Measurements from ENCODE around the gene LRRC53. TPM values are rescaled to one million over a fixed set of nuclear protein-coding genes. Genes with fewer than 3 reads are reported as not detected.

The LRRC53 gene
- total and polyA plus RNA-seq, 4 donors = not detected

DNA sequence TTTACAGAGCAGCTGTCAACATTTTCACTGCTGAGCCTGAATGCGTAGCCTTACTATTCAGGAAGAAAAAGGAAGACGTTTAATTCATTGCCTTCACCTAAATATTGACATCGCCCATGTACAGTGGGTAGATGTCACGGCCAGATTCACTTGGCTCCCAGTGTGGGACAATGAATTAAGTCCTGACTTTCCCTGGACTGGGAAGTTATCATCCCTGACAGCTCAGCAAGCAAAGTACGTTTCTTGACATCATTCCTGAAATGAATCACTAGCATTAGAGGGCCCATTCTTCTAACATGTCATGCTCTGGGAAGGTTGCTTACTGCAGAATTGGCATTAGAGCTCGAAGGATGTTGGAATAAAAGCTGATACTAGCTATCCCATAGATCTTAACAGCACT lies 37.8 kb downstream of the LRRC53 start:
- no peak overlapping the region for H3K27ac ChIP-seq (ENCODE audit: low read depth in 1 of 2, low read length in 2 of 2)
- intact Hi-C loops (cut with DNase I) = no loop called here

DNA sequence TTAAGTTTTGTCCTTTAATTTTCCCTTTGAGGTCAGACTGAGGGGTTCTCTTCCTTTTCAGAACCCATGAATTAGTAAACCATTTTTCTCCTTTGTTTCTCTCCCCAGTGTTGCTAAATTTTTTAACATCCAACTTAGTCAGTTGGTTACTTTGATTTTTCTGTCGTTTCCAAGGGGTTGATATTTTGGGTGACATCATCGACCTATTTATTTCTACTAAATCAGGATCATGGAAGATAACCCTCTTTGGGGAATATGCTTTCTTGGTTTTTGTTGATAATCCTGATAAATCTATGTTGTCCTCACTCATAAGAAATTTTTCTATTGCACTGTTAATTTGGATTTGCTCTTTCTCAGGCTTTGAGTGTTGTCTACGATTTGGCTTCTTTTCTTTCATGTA lies 40.9 kb downstream of the LRRC53 start:
- Histone ChIP-seq H3K27ac (ENCODE audit: low read depth in 1 of 2, low read length in 2 of 2) (no peak overlapping the region), H3K27me3 (ENCODE audit: control insufficient read depth in 1 of 2, insufficient read depth in 2 of 2, low read length in 1 of 2) (no peaks in the 10 kb centered on the region), H3K4me3 (ENCODE audit: low read length in 2 of 2) (no peak overlapping the region), H3K9me3 (ENCODE audit: control insufficient read depth, low read length) (no peaks in the 10 kb centered on the region), H3K36me3 (ENCODE audit: control insufficient read depth in 1 of 2, insufficient read depth in 2 of 2, low read length in 1 of 2) (no peaks in the 10 kb centered on the region), H3K4me1 (ENCODE audit: control insufficient read depth in 1 of 2, insufficient read depth in 2 of 2, low read length in 2 of 2) (peaks cover 2 to 3% of the 10 kb centered on the region in 2 donors)
- no peak for DNase-seq
- WGBS, 2 donors = 36 to 43% methylated on average over 3 of the region's 3 CpGs
- no peak for ATAC-seq (ENCODE audit: low FRiP score)
- intact Hi-C loops (cut with DNase I) = no loop called here

More for the DNA sequence above, 37.8 kb downstream of the LRRC53 start:
- H3K4me1 ChIP-seq (ENCODE audit: control insufficient read depth in 1 of 2, insufficient read depth in 2 of 2, low read length in 2 of 2) = peaks cover 2 to 3% of the 10 kb centered on the region in 2 donors
- no peaks in the 10 kb centered on the region for H3K36me3 ChIP-seq (ENCODE audit: control insufficient read depth in 1 of 2, insufficient read depth in 2 of 2, low read length in 1 of 2)
- no peak overlapping the region for H3K4me3 ChIP-seq (ENCODE audit: low read length in 2 of 2)
- no peaks in the 10 kb centered on the region for H3K27me3 ChIP-seq (ENCODE audit: control insufficient read depth in 1 of 2, insufficient read depth in 2 of 2, low read length in 1 of 2)
- no peaks in the 10 kb centered on the region for H3K9me3 ChIP-seq (ENCODE audit: control insufficient read depth, low read length)
- no peak for DNase-seq
- no peak for ATAC-seq (ENCODE audit: low FRiP score)
- 65 to 70% methylated on average over 6 of the region's 6 CpGs for WGBS, 2 donors

GRCh38 chr1:74470936-74471335 lies 41.5 kb downstream of the LRRC53 start:
- ATAC-seq (ENCODE audit: low FRiP score) (peak; percentile 44), DNase-seq (no peak)
- Histone ChIP-seq H3K4me3 (ENCODE audit: low read length in 2 of 2) (no peak overlapping the region), H3K4me1 (ENCODE audit: control insufficient read depth in 1 of 2, insufficient read depth in 2 of 2, low read length in 2 of 2) (peaks cover 2 to 3% of the 10 kb centered on the region in 2 donors), H3K27ac (ENCODE audit: low read depth in 1 of 2, low read length in 2 of 2) (no peak overlapping the region), H3K27me3 (ENCODE audit: control insufficient read depth in 1 of 2, insufficient read depth in 2 of 2, low read length in 1 of 2) (no peaks in the 10 kb centered on the region), H3K36me3 (ENCODE audit: control insufficient read depth in 1 of 2, insufficient read depth in 2 of 2, low read length in 1 of 2) (no peaks in the 10 kb centered on the region), H3K9me3 (ENCODE audit: control insufficient read depth, low read length) (no peaks in the 10 kb centered on the region)
- 2 to 6% methylated on average over 3 of the region's 3 CpGs for WGBS, 2 donors
- intact Hi-C loops (cut with DNase I) = no loop called here

GRCh38 chr1:74470251-74470650 lies 42.2 kb downstream of the LRRC53 start:
- ATAC-seq (ENCODE audit: low FRiP score) (peak; percentile 56), DNase-seq (no peak)
- no peaks in the 10 kb centered on the region for H3K27me3 ChIP-seq (ENCODE audit: control insufficient read depth in 1 of 2, insufficient read depth in 2 of 2, low read length in 1 of 2)
- H3K4me1 ChIP-seq (ENCODE audit: control insufficient read depth in 1 of 2, insufficient read depth in 2 of 2, low read length in 2 of 2) = peaks cover 2% of the 10 kb centered on the region in 2 donors
- no peaks in the 10 kb centered on the region for H3K36me3 ChIP-seq (ENCODE audit: control insufficient read depth in 1 of 2, insufficient read depth in 2 of 2, low read length in 1 of 2)
- H3K27ac ChIP-seq (ENCODE audit: low read depth in 1 of 2, low read length in 2 of 2) = no peak overlapping the region
- H3K9me3 ChIP-seq (ENCODE audit: control insufficient read depth, low read length) = no peaks in the 10 kb centered on the region
- peak overlapping the region in 1 of 2 donors; percentile 15 for H3K4me3 ChIP-seq (ENCODE audit: low read length in 2 of 2)
- WGBS, 2 donors = 1 to 6% methylated on average over 3 of the region's 3 CpGs
- intact Hi-C loops (cut with DNase I) = no loop called here

DNA sequence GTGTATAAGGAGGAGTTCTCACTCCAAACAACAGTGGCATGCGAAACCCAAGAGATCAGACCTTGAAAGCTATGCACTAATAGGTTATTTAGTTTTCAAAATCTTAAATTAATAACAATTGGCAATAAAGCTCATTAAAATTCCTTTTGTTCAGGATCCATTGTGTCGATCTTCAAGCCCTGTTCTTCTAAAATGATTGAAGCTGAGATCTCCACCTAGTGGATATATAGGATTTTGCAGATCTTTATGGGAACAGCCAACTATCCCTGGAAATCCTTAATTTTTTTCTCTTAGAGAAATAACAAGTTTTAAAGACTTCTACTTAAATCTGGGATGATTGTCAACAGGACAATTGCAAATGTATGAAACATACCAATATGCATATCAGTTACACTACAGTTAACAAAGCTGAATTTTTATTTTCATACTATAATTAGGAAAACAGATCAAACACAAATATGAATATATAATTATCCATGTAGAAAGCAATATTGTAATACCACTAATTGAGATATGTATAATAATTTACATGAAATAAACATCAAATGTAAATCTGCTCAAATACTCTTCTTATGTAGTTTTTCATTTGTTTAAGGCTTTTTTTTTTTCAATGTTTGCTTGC lies 43.3 kb downstream of the LRRC53 start:
- intact Hi-C loops (cut with DNase I) = loop anchor here in 1 of 2 donors (5.0 kb wide), 1 partner anchor 272 kb away; the partner anchor contains the start of genes FPGT and LRRIQ3

DNA sequence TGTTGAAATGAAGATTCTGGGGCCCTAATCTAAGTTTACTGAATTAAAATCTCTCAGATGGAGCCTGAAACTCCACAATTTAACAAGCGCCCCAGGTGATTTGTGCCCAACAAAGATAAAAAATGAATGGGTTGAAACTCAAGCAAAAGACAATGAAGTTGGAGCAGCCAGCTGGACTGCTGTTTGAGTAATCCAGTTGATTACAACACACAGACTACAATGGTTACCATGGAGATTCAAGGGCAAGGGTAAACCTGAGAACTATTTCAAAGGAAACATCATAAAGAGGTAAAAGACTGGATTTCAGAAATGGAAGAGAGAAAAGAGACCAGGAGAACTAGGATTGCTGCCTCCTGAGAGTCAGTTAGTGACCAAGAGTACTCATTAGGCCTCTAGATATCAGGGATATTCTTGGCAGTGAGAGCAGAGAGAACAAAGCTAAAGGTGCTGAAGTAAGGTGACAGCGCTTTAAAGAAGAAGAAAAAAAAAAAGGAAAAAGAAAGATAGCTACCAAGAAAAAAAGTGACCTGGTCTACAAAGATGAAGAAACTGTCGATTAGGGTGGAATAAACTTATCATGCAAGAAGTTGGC lies 44.5 kb downstream of the LRRC53 start:
- no peak for ATAC-seq (ENCODE audit: low FRiP score)
- WGBS, 2 donors = 88 to 95% methylated on average over 3 of the region's 3 CpGs

More for the DNA sequence above, 43.3 kb downstream of the LRRC53 start:
- H3K27ac ChIP-seq (ENCODE audit: low read depth in 1 of 2, low read length in 2 of 2) = no peak overlapping the region
- no peak for DNase-seq
- peaks cover 0 to 2% of the 10 kb centered on the region in 2 donors for H3K4me1 ChIP-seq (ENCODE audit: control insufficient read depth in 1 of 2, insufficient read depth in 2 of 2, low read length in 2 of 2)
- ATAC-seq (ENCODE audit: low FRiP score) = no peak
- no peaks in the 10 kb centered on the region for H3K36me3 ChIP-seq (ENCODE audit: control insufficient read depth in 1 of 2, insufficient read depth in 2 of 2, low read length in 1 of 2)
- no peaks in the 10 kb centered on the region for H3K9me3 ChIP-seq (ENCODE audit: control insufficient read depth, low read length)
- H3K4me3 ChIP-seq (ENCODE audit: low read length in 2 of 2) = no peak overlapping the region
- no peaks in the 10 kb centered on the region for H3K27me3 ChIP-seq (ENCODE audit: control insufficient read depth in 1 of 2, insufficient read depth in 2 of 2, low read length in 1 of 2)
- WGBS, 2 donors = 15 to 23% methylated on average over 2 of the region's 2 CpGs

DNA sequence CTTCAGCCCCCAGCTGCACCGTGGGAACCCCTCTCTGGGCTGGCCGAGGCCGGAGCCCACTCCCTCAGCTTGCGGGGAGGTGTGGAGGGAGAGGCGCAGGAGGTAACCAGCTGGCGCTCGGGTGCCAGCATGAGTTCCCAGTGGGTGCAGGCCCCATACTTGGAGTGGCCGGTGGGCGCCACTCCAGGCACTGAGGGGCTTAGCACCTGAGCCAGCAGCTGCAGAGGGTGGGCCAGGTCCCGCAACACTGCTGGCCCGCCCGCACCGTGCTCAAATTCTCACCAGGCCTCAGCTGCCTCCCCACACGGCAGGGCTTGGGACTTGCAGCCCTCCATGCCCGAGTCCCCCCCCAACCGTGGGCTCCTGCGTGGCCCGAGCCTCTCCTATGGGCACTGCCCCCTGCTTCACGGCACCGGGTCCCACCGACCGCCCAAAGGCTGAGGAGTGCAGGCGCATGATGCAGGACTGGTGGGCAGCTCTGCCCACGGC lies 47.2 kb downstream of the LRRC53 start:
- no peaks in the 10 kb centered on the region for H3K4me1 ChIP-seq (ENCODE audit: control insufficient read depth in 1 of 2, insufficient read depth in 2 of 2, low read length in 2 of 2)
- intact Hi-C loops (cut with DNase I) = loop anchor here in 1 of 2 donors (5.0 kb wide), 1 partner anchor 268 kb away; the partner anchor contains the start of genes FPGT and LRRIQ3
- no peak overlapping the region for H3K4me3 ChIP-seq (ENCODE audit: low read length in 2 of 2)
- H3K36me3 ChIP-seq (ENCODE audit: control insufficient read depth in 1 of 2, insufficient read depth in 2 of 2, low read length in 1 of 2) = no peaks in the 10 kb centered on the region
- 96 to 97% methylated on average over 23 to 24 of the region's 24 CpGs for WGBS, 2 donors
- ATAC-seq (ENCODE audit: low FRiP score) (peak; percentile 20), DNase-seq (peak; percentile 42 to 72)
- no peaks in the 10 kb centered on the region for H3K27me3 ChIP-seq (ENCODE audit: control insufficient read depth in 1 of 2, insufficient read depth in 2 of 2, low read length in 1 of 2)
- no peaks in the 10 kb centered on the region for H3K9me3 ChIP-seq (ENCODE audit: control insufficient read depth, low read length)
- no peak overlapping the region for H3K27ac ChIP-seq (ENCODE audit: low read depth in 1 of 2, low read length in 2 of 2)

More for the DNA sequence above, 44.5 kb downstream of the LRRC53 start:
- Histone ChIP-seq H3K4me1 (ENCODE audit: control insufficient read depth in 1 of 2, insufficient read depth in 2 of 2, low read length in 2 of 2) (peaks cover 0 to 2% of the 10 kb centered on the region in 2 donors), H3K27ac (ENCODE audit: low read depth in 1 of 2, low read length in 2 of 2) (no peak overlapping the region), H3K9me3 (ENCODE audit: control insufficient read depth, low read length) (no peaks in the 10 kb centered on the region), H3K36me3 (ENCODE audit: control insufficient read depth in 1 of 2, insufficient read depth in 2 of 2, low read length in 1 of 2) (no peaks in the 10 kb centered on the region), H3K4me3 (ENCODE audit: low read length in 2 of 2) (no peak overlapping the region), H3K27me3 (ENCODE audit: control insufficient read depth in 1 of 2, insufficient read depth in 2 of 2, low read length in 1 of 2) (no peaks in the 10 kb centered on the region)
- DNase-seq = no peak
- intact Hi-C loops (cut with DNase I) = loop anchor here in 1 of 2 donors (5.0 kb wide), 1 partner anchor 271 kb away; the partner anchor contains the start of genes FPGT and LRRIQ3

DNA sequence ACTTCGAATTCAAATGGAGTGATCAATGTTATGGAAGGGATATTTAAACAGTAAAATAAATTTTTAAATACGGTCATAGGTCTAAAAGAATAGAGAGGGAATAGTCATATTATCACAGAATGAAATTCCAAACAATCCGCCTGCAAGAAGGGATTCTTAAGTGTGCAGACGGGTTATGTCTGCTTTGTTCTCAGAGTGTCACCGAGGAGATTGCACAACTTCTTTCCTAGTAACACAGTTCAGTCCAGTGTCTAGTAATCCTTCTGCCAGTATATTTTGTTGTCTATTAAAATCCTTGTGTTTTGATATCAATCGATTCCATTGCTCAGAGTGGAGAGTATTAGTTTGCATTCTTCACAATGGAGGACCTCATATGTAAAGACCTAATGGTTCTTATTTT lies 48.4 kb downstream of the LRRC53 start:
- intact Hi-C loops (cut with DNase I) = no loop called here
- H3K27ac ChIP-seq (ENCODE audit: low read depth in 1 of 2, low read length in 2 of 2) = no peak overlapping the region
- ATAC-seq (ENCODE audit: low FRiP score) = peak; percentile 58

More for the DNA sequence above, 48.4 kb downstream of the LRRC53 start:
- H3K36me3 ChIP-seq (ENCODE audit: control insufficient read depth in 1 of 2, insufficient read depth in 2 of 2, low read length in 1 of 2) = no peaks in the 10 kb centered on the region
- no peak overlapping the region for H3K4me3 ChIP-seq (ENCODE audit: low read length in 2 of 2)
- no peaks in the 10 kb centered on the region for H3K4me1 ChIP-seq (ENCODE audit: control insufficient read depth in 1 of 2, insufficient read depth in 2 of 2, low read length in 2 of 2)
- H3K27me3 ChIP-seq (ENCODE audit: control insufficient read depth in 1 of 2, insufficient read depth in 2 of 2, low read length in 1 of 2) = no peaks in the 10 kb centered on the region
- no peak for DNase-seq
- 80 to 83% methylated on average over 6 of the region's 6 CpGs for WGBS, 2 donors
- no peaks in the 10 kb centered on the region for H3K9me3 ChIP-seq (ENCODE audit: control insufficient read depth, low read length)
